Endothelial cell (in vitro differentiated cells): ENCODE data around the gene TFDP2. TPM values are rescaled to one million over a fixed set of nuclear protein-coding genes. Genes with fewer than 3 reads are reported as not detected.
"Not testable (repeated sequence)": the region's sequence is repeated elsewhere in the genome, so short reads cannot be mapped to it uniquely, and the experiment has no call there.

Source experiments
- DNase-seq: peaks from one replicate; pipeline ENCODE4 v3.0.0; 2021; ENCODE audit warnings: low spot score
- H3K27ac Mint-ChIP-seq: one replicate; pipeline ENCODE4 v1.8.0; 2021; ENCODE audit warnings: mixed read lengths, inconsistent platforms; ENCODE audit not compliant: unreplicated experiment
- H3K27me3 Mint-ChIP-seq: one replicate; pipeline ENCODE4 v1.8.0; 2021; ENCODE audit warnings: mild to moderate bottlenecking, moderate library complexity, mixed read lengths, inconsistent platforms; ENCODE audit not compliant: unreplicated experiment
- H3K36me3 Mint-ChIP-seq: one replicate; pipeline ENCODE4 v1.8.0; 2021; ENCODE audit warnings: mild to moderate bottlenecking, low read depth, mixed read lengths, inconsistent platforms; ENCODE audit not compliant: unreplicated experiment
- H3K4me1 Mint-ChIP-seq: one replicate; pipeline ENCODE4 v1.8.0; 2021; ENCODE audit warnings: mild to moderate bottlenecking, mixed read lengths, inconsistent platforms; ENCODE audit not compliant: unreplicated experiment
- H3K4me3 Mint-ChIP-seq: one replicate; pipeline ENCODE4 v1.8.0; 2021; ENCODE audit warnings: mild to moderate bottlenecking, mixed read lengths, inconsistent platforms; ENCODE audit not compliant: unreplicated experiment
- H3K9me3 Mint-ChIP-seq: one replicate; pipeline ENCODE4 v1.8.0; 2021; ENCODE audit warnings: mixed read lengths, inconsistent platforms; ENCODE audit not compliant: unreplicated experiment
- total RNA-seq: library from RNA; stranded (reverse); fragmentation: NEBNext Ultra II Directional; extraction: Animal tissue kit (Norgen Biotek cat#: 25700); gene quantifications from one replicate; pipeline ENCODE4 v1.2.1, GENCODE V29; 2021; ENCODE audit not compliant: unreplicated experiment
- TF ChIP-seq, protein P1 (sequence below): fragments of 200-600 bp; sonication (generic); IDR thresholded peaks from one replicate; pipeline ENCODE4 v1.5.0; 2021; ENCODE audit warnings: antibody characterized with exemption; ENCODE audit not compliant: unreplicated experiment

TFDP2 gene
- total RNA-seq, 1 donor from 2014 or later: 31.1 TPM

GRCh38 chr3:142137089-142137488 lies 12.3 kb downstream of the TFDP2 start:
- not testable (repeated sequence) for H3K4me1 Mint-ChIP-seq, H3K27ac Mint-ChIP-seq, H3K27me3 Mint-ChIP-seq, DNase-seq, H3K9me3 Mint-ChIP-seq, H3K4me3 Mint-ChIP-seq
- peaks cover 12% of the 10 kb centered on the region for H3K36me3 Mint-ChIP-seq

DNA sequence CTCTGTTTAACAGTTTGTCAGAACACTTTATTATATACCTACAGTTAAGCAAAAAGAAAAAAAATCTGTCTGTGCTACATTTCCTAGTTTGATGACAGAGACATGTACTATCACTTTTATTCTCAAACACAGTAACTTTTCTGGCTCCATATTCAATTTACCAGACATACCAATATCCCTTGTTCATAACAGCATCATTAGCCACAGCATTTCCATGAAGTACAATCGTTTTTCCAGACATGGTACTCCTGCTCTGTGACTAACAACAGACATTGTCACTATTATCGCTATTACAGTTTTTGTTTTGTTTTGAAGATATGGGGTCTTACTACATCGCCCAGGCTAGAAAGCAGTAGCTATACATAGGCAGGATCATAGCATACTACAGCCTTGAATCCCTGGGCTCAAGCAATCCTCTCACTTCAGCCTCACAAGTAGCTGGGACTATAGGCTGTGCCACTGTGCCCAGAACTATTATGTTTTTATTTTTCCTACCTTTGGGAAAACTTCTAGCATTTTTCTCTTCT lies 14.5 kb downstream of the TFDP2 start:
- H3K27ac Mint-ChIP-seq: no peak overlapping the region
- no peaks in the 10 kb centered on the region for H3K9me3 Mint-ChIP-seq
- no peak for DNase-seq
- H3K4me3 Mint-ChIP-seq: no peak overlapping the region
- peaks cover 7% of the 10 kb centered on the region for H3K36me3 Mint-ChIP-seq
- H3K27me3 Mint-ChIP-seq: no peaks in the 10 kb centered on the region
- TF ChIP-seq, protein P1, sequence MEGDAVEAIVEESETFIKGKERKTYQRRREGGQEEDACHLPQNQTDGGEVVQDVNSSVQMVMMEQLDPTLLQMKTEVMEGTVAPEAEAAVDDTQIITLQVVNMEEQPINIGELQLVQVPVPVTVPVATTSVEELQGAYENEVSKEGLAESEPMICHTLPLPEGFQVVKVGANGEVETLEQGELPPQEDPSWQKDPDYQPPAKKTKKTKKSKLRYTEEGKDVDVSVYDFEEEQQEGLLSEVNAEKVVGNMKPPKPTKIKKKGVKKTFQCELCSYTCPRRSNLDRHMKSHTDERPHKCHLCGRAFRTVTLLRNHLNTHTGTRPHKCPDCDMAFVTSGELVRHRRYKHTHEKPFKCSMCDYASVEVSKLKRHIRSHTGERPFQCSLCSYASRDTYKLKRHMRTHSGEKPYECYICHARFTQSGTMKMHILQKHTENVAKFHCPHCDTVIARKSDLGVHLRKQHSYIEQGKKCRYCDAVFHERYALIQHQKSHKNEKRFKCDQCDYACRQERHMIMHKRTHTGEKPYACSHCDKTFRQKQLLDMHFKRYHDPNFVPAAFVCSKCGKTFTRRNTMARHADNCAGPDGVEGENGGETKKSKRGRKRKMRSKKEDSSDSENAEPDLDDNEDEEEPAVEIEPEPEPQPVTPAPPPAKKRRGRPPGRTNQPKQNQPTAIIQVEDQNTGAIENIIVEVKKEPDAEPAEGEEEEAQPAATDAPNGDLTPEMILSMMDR: no peak
- no peaks in the 10 kb centered on the region for H3K4me1 Mint-ChIP-seq

GRCh38 chr3:142129516-142130171 lies 19.7 kb downstream of the TFDP2 start:
- no peak for DNase-seq
- no peak overlapping the region for H3K27ac Mint-ChIP-seq
- H3K9me3 Mint-ChIP-seq: no peaks in the 10 kb centered on the region
- no peaks in the 10 kb centered on the region for H3K36me3 Mint-ChIP-seq
- TF ChIP-seq, protein P1: peak; percentile 57
- H3K4me3 Mint-ChIP-seq: no peak overlapping the region
- H3K4me1 Mint-ChIP-seq: no peaks in the 10 kb centered on the region
- H3K27me3 Mint-ChIP-seq: no peaks in the 10 kb centered on the region

GRCh38 chr3:142127941-142128658 lies 21.2 kb downstream of the TFDP2 start:
- Mint-ChIP-seq H3K4me3 (no peak overlapping the region), H3K36me3 (no peaks in the 10 kb centered on the region), H3K9me3 (no peaks in the 10 kb centered on the region), H3K27ac (no peak overlapping the region), H3K4me1 (no peaks in the 10 kb centered on the region), H3K27me3 (no peaks in the 10 kb centered on the region)
- TF ChIP-seq, protein P1: no peak
- no peak for DNase-seq

DNA sequence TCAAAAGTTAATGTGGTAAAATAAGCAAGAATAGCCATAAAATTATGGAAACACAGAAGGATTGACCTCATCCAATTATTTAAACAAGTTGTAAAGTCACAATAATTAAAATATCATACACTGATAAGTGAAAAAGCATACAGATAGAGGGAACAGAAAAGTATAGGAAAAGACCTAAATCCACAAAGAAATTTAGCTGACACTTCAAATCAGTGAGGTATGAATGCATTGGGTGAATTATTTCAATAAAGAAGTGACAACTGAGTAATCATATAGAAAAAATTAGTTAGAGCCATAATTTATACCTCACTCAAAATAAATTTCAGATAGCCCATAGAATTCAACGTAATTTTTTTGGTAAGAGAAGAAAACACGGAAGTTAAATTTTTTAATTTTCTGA lies 25.1 kb downstream of the TFDP2 start:
- no peaks in the 10 kb centered on the region for H3K36me3 Mint-ChIP-seq
- no peaks in the 10 kb centered on the region for H3K4me1 Mint-ChIP-seq
- no peak overlapping the region for H3K4me3 Mint-ChIP-seq
- TF ChIP-seq, protein P1: no peak
- DNase-seq: no peak
- no peaks in the 10 kb centered on the region for H3K27me3 Mint-ChIP-seq
- no peaks in the 10 kb centered on the region for H3K9me3 Mint-ChIP-seq
- no peak overlapping the region for H3K27ac Mint-ChIP-seq
